Duodenal mucosa (tissue), 2 donors: ENCODE results near the gene DNAAF2.

Source experiments
- H3K27ac ChIP-seq: one replicate; pipeline ENCODE4 v1.7.0; 2013; ENCODE audit warnings: low read depth, low read length
- H3K27me3 ChIP-seq, 2 donors: one replicate each; pipeline ENCODE4 v1.7.0; 2013; ENCODE audit warnings: low read length in 2 of 2, control low read depth in 1 of 2; ENCODE audit not compliant: insufficient read depth in 2 of 2, control insufficient read depth in 1 of 2
- H3K36me3 ChIP-seq, 2 donors: one replicate each; pipeline ENCODE4 v1.7.0; 2013; ENCODE audit warnings: low read length in 2 of 2, control low read depth in 1 of 2; ENCODE audit not compliant: insufficient read depth in 2 of 2, control insufficient read depth in 1 of 2
- H3K4me1 ChIP-seq, 2 donors: one replicate each; pipeline ENCODE4 v1.7.0; 2013; ENCODE audit warnings: low read length in 2 of 2, control low read depth in 1 of 2; ENCODE audit not compliant: insufficient read depth in 2 of 2, control insufficient read depth in 1 of 2
- H3K4me3 ChIP-seq, 2 donors: one replicate each; pipeline ENCODE4 v1.7.0; 2013; ENCODE audit warnings: low read length in 2 of 2, low read depth in 1 of 2
- H3K9ac ChIP-seq, 2 donors: one replicate each; pipeline ENCODE4 v1.7.0; 2013; ENCODE audit warnings: low read length in 2 of 2, low read depth in 1 of 2
- H3K9me3 ChIP-seq, 2 donors: one replicate each; pipeline ENCODE4 v1.7.0; 2013; ENCODE audit warnings: low read length in 2 of 2, control low read depth in 1 of 2; ENCODE audit not compliant: control insufficient read depth in 1 of 2

Gene DNAAF2

DNA sequence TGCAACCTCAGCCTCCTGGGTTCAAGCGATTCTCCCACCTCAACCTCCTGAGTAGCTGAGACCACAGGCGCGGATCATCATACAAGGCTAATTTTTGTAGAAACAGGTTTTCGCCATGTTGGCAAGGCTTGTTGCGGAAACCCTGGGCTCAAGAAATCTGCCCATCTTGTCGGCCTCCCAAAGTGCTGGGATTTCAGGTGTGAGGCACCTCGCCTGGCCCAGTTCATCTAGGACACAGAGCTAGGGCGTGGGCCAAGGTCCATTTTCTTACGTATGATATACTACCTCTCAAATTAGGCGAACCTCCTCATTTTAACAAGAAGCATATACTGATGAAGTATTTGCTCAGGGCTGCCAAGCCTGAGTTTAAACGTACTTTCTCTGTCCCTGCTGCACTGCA is 51.0 kb downstream of the DNAAF2 start:
- H3K9ac ChIP-seq = peak overlapping the region; percentile 4 to 32
- H3K9me3 ChIP-seq = no peaks in the 10 kb centered on the region
- H3K36me3 ChIP-seq = peaks cover 10 to 28% of the 10 kb centered on the region in 2 donors
- H3K4me3 ChIP-seq = peak overlapping the region; percentile 96 to 100
- H3K27ac ChIP-seq = no peak overlapping the region
- no peaks in the 10 kb centered on the region for H3K27me3 ChIP-seq
- peaks cover 12 to 20% of the 10 kb centered on the region in 2 donors for H3K4me1 ChIP-seq

DNA sequence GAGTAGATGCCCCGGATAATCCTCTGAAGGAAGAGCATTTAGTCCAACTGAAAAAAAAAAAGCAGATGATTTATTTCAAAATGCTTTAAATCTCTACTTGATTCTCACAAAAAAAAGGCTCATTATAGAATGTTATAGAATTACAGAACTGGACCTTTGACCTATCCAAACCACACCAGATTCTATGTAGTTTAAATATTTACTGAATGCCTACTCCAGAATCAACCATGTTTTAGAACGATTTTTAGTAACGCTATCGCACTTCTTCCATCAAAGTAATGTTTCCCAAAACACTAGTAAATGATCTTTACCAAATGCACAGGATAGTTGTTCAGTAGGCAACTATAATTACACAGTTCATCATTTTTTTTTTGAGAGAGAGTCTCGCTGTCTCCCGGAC is 51.4 kb downstream of the DNAAF2 start:
- Histone ChIP-seq H3K36me3 (peaks cover 10 to 28% of the 10 kb centered on the region in 2 donors), H3K9ac (peak overlapping the region in 1 of 2 donors; percentile 32), H3K27ac (no peak overlapping the region), H3K27me3 (no peaks in the 10 kb centered on the region), H3K4me3 (peak overlapping the region; percentile 96 to 100), H3K9me3 (no peaks in the 10 kb centered on the region), H3K4me1 (peaks cover 12 to 20% of the 10 kb centered on the region in 2 donors)

DNA sequence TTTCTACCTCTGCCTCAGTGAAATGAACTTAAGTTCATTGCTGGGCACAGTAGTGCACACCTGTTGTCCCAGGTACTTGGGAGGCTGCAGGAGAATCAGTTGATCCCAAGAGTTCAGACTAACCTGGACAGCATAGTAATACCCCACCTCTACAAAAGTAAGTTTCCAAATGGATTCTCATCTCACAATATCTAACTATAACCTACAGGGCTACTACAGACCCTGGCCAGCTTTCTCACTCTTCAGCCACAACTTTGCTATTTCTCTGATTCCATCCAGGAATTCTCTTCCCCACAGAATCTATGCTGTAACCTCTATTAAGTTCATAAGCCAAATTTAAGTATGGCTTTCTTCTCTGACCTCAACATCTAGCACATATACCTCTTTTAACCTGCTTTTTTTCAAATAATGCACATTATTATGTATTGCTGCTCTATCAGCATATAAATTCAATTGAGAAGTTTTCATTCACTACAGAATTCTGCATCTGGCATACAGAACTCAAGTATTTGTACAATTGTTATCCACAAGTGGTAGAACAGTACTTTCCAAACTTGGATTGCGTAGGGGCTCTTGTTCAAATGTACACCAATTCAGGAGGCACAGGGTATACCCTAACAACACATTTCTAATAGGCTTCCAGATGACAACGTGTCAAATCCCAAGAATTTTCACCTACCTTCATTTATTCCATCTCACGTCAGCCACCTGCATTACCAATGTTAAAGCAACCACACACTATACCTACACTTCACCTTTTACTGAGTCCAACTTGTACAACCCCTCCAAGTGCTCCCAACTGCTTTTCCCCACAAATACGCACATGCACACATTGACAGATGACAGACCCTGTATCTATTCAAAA is 52.7 kb downstream of the DNAAF2 start:
- H3K36me3 ChIP-seq = peaks cover 13 to 33% of the 10 kb centered on the region in 2 donors
- no peak overlapping the region for H3K27ac ChIP-seq
- H3K9me3 ChIP-seq = no peaks in the 10 kb centered on the region
- H3K4me1 ChIP-seq = peaks cover 12 to 20% of the 10 kb centered on the region in 2 donors
- no peak overlapping the region for H3K4me3 ChIP-seq
- no peaks in the 10 kb centered on the region for H3K27me3 ChIP-seq
- H3K9ac ChIP-seq = no peak overlapping the region

DNA sequence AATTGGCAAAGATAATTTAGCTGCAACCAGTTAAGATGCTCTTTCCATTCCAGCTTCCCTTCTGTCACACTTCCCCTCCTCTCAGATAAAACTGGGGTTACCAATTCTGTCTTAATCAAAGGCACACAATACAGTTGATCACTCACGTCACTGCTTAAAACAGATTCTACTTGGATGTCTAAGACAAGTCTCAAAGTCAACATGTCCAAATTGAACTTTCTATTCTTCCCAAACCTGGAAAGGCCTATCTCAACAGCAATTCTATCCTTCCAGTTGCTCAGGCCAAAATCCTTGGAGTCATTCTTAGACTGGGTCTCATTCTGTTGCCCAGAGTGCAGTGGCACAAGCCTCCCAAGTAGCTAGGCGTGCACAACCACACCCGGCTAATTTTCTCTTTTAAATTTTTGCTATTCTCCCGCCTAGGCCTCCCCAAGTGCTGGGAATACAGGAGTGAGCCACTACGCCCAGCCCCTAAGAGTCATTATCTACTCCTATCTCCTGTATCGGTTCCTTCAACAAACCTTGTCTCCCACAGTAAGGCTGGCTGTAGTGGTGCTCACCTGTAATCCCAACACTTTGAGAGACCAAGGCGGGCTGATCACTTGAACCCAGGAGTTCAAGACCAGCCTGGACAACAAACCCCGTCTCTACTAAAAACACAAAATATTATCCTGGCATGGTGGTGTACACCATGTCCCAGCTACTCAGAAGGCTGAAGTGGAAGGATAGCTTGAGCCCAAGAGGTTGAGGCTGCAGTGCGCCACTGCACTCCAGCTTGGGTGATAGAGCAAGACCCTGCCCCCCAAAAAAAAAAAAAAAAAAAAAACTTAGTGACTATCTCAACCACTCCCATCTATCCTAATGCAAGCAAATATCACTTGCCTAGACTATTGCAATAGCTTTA is 53.6 kb downstream of the DNAAF2 start:
- Histone ChIP-seq H3K27ac (no peak overlapping the region), H3K4me1 (peaks cover 12 to 20% of the 10 kb centered on the region in 2 donors), H3K27me3 (no peaks in the 10 kb centered on the region), H3K9ac (no peak overlapping the region), H3K36me3 (peaks cover 18 to 42% of the 10 kb centered on the region in 2 donors), H3K4me3 (no peak overlapping the region), H3K9me3 (no peaks in the 10 kb centered on the region)

DNA sequence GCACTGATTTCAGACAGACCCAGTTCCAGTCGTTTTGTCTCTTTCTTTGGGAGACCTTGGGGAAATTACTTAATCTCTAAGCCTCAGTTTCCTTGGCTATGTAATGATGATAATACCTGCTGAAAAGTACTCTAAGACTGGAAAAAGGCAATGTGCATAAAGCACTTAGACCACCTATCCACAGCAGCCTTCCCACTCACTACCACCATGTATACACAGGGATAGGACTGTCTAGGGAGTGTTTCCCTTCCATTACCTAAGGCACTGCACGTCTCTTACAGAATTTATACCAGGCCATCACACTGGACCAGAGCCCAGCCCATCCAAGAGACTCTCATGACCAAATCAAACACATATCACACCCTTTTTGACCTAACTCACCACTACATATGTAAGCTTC is 55.2 kb downstream of the DNAAF2 start:
- peaks cover 20 to 46% of the 10 kb centered on the region in 2 donors for H3K36me3 ChIP-seq
- no peaks in the 10 kb centered on the region for H3K27me3 ChIP-seq
- no peak overlapping the region for H3K9ac ChIP-seq
- peaks cover 12 to 19% of the 10 kb centered on the region in 2 donors for H3K4me1 ChIP-seq
- no peak overlapping the region for H3K27ac ChIP-seq
- no peaks in the 10 kb centered on the region for H3K9me3 ChIP-seq
- no peak overlapping the region for H3K4me3 ChIP-seq

DNA sequence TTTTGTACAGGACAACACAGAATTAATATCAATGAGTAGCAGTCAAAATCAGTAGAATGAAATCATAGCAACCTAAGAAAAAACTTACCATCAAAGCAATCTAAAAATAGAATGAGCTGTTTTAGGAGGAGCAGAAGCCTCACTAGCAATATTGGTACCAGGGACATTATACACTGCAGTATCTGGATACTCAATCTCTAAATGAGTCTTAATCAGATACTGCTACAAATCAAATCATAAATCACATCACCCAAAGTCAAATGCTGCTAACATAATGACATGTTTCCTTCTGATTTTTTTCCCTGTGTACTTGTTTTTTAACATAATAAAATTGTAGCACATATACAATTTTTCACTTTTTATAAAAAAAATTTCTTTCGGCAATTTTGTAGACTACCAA is 56.9 kb downstream of the DNAAF2 start:
- Histone ChIP-seq H3K27ac (no peak overlapping the region), H3K9me3 (no peaks in the 10 kb centered on the region), H3K9ac (no peak overlapping the region), H3K27me3 (no peaks in the 10 kb centered on the region), H3K36me3 (peaks cover 20 to 43% of the 10 kb centered on the region in 2 donors), H3K4me3 (no peak overlapping the region), H3K4me1 (peaks cover 0 to 4% of the 10 kb centered on the region in 2 donors)
